Activated CD4-positive, alpha-beta T cell treated with anti-CD3 and anti-CD28 coated beads, Interleukin-2, amount 10 ng/mL, durations not matched to agents 24 days and 14 days (primary cell): ENCODE results near the gene NLRP9. TPM values are rescaled to one million over a fixed set of nuclear protein-coding genes. Genes with fewer than 3 reads are reported as not detected.
"Not testable (repeated sequence)": the region's sequence is repeated elsewhere in the genome, so short reads cannot be mapped to it uniquely, and the experiment has no call there.

Source experiments
- DNase-seq: peaks from one replicate; pipeline ENCODE4 v3.0.0; 2022
- H3K27ac Mint-ChIP-seq: one replicate; pipeline ENCODE4 v1.8.0; 2022; ENCODE audit warnings: mild to moderate bottlenecking, mixed read lengths
- H3K27me3 Mint-ChIP-seq: one replicate; pipeline ENCODE4 v1.8.0; 2022; ENCODE audit warnings: mixed read lengths
- H3K36me3 Mint-ChIP-seq: one replicate; pipeline ENCODE4 v1.8.0; 2022; ENCODE audit warnings: low read depth, mild to moderate bottlenecking, mixed read lengths
- H3K4me1 Mint-ChIP-seq: one replicate; pipeline ENCODE4 v1.8.0; 2021; ENCODE audit warnings: mixed read lengths
- H3K4me3 Mint-ChIP-seq: one replicate; pipeline ENCODE4 v1.8.0; 2022; ENCODE audit warnings: mild to moderate bottlenecking, moderate library complexity, mixed read lengths
- H3K9me3 Mint-ChIP-seq: one replicate; pipeline ENCODE4 v1.8.0; 2021; ENCODE audit warnings: mixed read lengths
- intact Hi-C: fragments of 100-400 bp; cut with micrococcal nuclease; formaldehyde crosslinking; loops from one replicate; pipeline ENCODE4 v1.15.1; 2023
- total RNA-seq: library from RNA; stranded (reverse); gene quantifications from 2 replicates; pipeline ENCODE4 v1.2.3, GENCODE V29; 2022

Gene NLRP9
- total RNA-seq, 1 donor from 2014 or later = not detected

- H3K9me3 Mint-ChIP-seq = peaks cover 26% of the 10 kb centered on the region
- H3K27me3 Mint-ChIP-seq, H3K36me3 Mint-ChIP-seq, intact Hi-C loops, DNase-seq, H3K4me3 Mint-ChIP-seq, H3K4me1 Mint-ChIP-seq, H3K27ac Mint-ChIP-seq: not testable (repeated sequence)
Observed at GRCh38 chr19:55717879-55718711, 20.1 kb downstream of the NLRP9 start.

- Mint-ChIP-seq H3K9me3 (peaks cover 23% of the 10 kb centered on the region), H3K4me3 (no peak overlapping the region), H3K27ac (no peak overlapping the region), H3K36me3 (peaks cover 3% of the 10 kb centered on the region), H3K4me1 (no peaks in the 10 kb centered on the region), H3K27me3 (peaks cover 1% of the 10 kb centered on the region)
- DNase-seq = no peak
- intact Hi-C loops = no loop called here
Observed at GRCh38 chr19:55717251-55717650, 21.0 kb downstream of the NLRP9 start.

- peaks cover 1% of the 10 kb centered on the region for H3K27me3 Mint-ChIP-seq
Observed at GRCh38 chr19:55716531-55716930, 21.7 kb downstream of the NLRP9 start.

GRCh38 chr19:55712804-55713631, 25.2 kb downstream of the NLRP9 start:
- H3K36me3 Mint-ChIP-seq = peaks cover 3% of the 10 kb centered on the region
- H3K27me3 Mint-ChIP-seq = no peaks in the 10 kb centered on the region
- intact Hi-C loops = no loop called here
- H3K9me3 Mint-ChIP-seq = peaks cover 8% of the 10 kb centered on the region
- H3K4me1 Mint-ChIP-seq = no peaks in the 10 kb centered on the region
- no peak overlapping the region for H3K27ac Mint-ChIP-seq
- no peak overlapping the region for H3K4me3 Mint-ChIP-seq
- no peak for DNase-seq

More at GRCh38 chr19:55716531-55716930, 21.7 kb downstream of the NLRP9 start:
- intact Hi-C loops = no loop called here
- DNase-seq = no peak
- Mint-ChIP-seq H3K27ac (no peak overlapping the region), H3K4me3 (no peak overlapping the region), H3K4me1 (no peaks in the 10 kb centered on the region), H3K36me3 (peaks cover 3% of the 10 kb centered on the region), H3K9me3 (peaks cover 20% of the 10 kb centered on the region)

- intact Hi-C loops = no loop called here
- Mint-ChIP-seq H3K36me3 (peaks cover 3% of the 10 kb centered on the region), H3K4me3 (no peak overlapping the region), H3K9me3 (peaks cover 8% of the 10 kb centered on the region), H3K4me1 (no peaks in the 10 kb centered on the region), H3K27me3 (no peaks in the 10 kb centered on the region), H3K27ac (no peak overlapping the region)
- no peak for DNase-seq
Observed at GRCh38 chr19:55711719-55712118, 26.5 kb downstream of the NLRP9 start.

GRCh38 chr19:55705972-55706371, 32.2 kb downstream of the NLRP9 start:
- Mint-ChIP-seq H3K27ac (no peak overlapping the region), H3K4me1 (no peaks in the 10 kb centered on the region), H3K36me3 (peaks cover 13% of the 10 kb centered on the region), H3K4me3 (no peak overlapping the region), H3K27me3 (no peaks in the 10 kb centered on the region), H3K9me3 (no peaks in the 10 kb centered on the region)
- no peak for DNase-seq
- intact Hi-C loops = no loop called here

GRCh38 chr19:55704494-55705245, 33.5 kb downstream of the NLRP9 start:
- DNase-seq = no peak
- H3K9me3 Mint-ChIP-seq = no peaks in the 10 kb centered on the region
- H3K27me3 Mint-ChIP-seq = no peaks in the 10 kb centered on the region
- no peak overlapping the region for H3K4me3 Mint-ChIP-seq
- H3K36me3 Mint-ChIP-seq = peaks cover 17% of the 10 kb centered on the region
- intact Hi-C loops = no loop called here
- H3K4me1 Mint-ChIP-seq = no peaks in the 10 kb centered on the region
- no peak overlapping the region for H3K27ac Mint-ChIP-seq

GRCh38 chr19:55703790-55704215, 34.4 kb downstream of the NLRP9 start:
- Mint-ChIP-seq H3K4me3 (no peak overlapping the region), H3K4me1 (no peaks in the 10 kb centered on the region), H3K27ac (no peak overlapping the region), H3K27me3 (no peaks in the 10 kb centered on the region), H3K36me3 (peaks cover 17% of the 10 kb centered on the region), H3K9me3 (no peaks in the 10 kb centered on the region)
- peak; percentile 87 for DNase-seq
- intact Hi-C loops = no loop called here

GRCh38 chr19:55702131-55702627, 36.0 kb downstream of the NLRP9 start:
- H3K27me3 Mint-ChIP-seq = no peaks in the 10 kb centered on the region
- no peak overlapping the region for H3K4me3 Mint-ChIP-seq
- H3K4me1 Mint-ChIP-seq = no peaks in the 10 kb centered on the region
- no peak overlapping the region for H3K27ac Mint-ChIP-seq
- no peak for DNase-seq
- peaks cover 26% of the 10 kb centered on the region for H3K36me3 Mint-ChIP-seq
- intact Hi-C loops = no loop called here
- no peaks in the 10 kb centered on the region for H3K9me3 Mint-ChIP-seq

GRCh38 chr19:55700813-55701212, 37.4 kb downstream of the NLRP9 start:
- peaks cover 31% of the 10 kb centered on the region for H3K36me3 Mint-ChIP-seq
- H3K27me3 Mint-ChIP-seq = no peaks in the 10 kb centered on the region
- H3K27ac Mint-ChIP-seq = no peak overlapping the region
- no peak for DNase-seq
- intact Hi-C loops = no loop called here
- no peaks in the 10 kb centered on the region for H3K4me1 Mint-ChIP-seq
- no peaks in the 10 kb centered on the region for H3K9me3 Mint-ChIP-seq
- no peak overlapping the region for H3K4me3 Mint-ChIP-seq

- H3K27me3 Mint-ChIP-seq = no peaks in the 10 kb centered on the region
- H3K9me3 Mint-ChIP-seq = no peaks in the 10 kb centered on the region
- no peak for DNase-seq
- H3K4me1 Mint-ChIP-seq = no peaks in the 10 kb centered on the region
- peaks cover 34% of the 10 kb centered on the region for H3K36me3 Mint-ChIP-seq
- intact Hi-C loops = no loop called here
- no peak overlapping the region for H3K4me3 Mint-ChIP-seq
- H3K27ac Mint-ChIP-seq = no peak overlapping the region
Observed at GRCh38 chr19:55699221-55699620, 39.0 kb downstream of the NLRP9 start.

- Mint-ChIP-seq H3K27ac (peak overlapping the region; percentile 43), H3K9me3 (no peaks in the 10 kb centered on the region), H3K4me3 (no peak overlapping the region), H3K27me3 (no peaks in the 10 kb centered on the region), H3K36me3 (peaks cover 38% of the 10 kb centered on the region), H3K4me1 (no peaks in the 10 kb centered on the region)
- intact Hi-C loops = no loop called here
- no peak for DNase-seq
Observed at GRCh38 chr19:55698256-55698655, 39.9 kb downstream of the NLRP9 start.

GRCh38 chr19:55697698-55698097, 40.5 kb downstream of the NLRP9 start:
- Mint-ChIP-seq H3K27ac (no peak overlapping the region), H3K36me3 (peaks cover 38% of the 10 kb centered on the region), H3K9me3 (no peaks in the 10 kb centered on the region), H3K27me3 (no peaks in the 10 kb centered on the region), H3K4me3 (no peak overlapping the region), H3K4me1 (no peaks in the 10 kb centered on the region)
- intact Hi-C loops = no loop called here
- DNase-seq = no peak
